Femur (tissue), 1 donor: ENCODE data around the gene LAMB3.
"Not testable (repeated sequence)": the region's sequence is repeated elsewhere in the genome, so short reads cannot be mapped to it uniquely, and the experiment has no call there.

Experiments used
- DNase-seq: peaks from one replicate; pipeline ENCODE4 v3.0.0-alpha.2; 2017

The LAMB3 gene

DNA sequence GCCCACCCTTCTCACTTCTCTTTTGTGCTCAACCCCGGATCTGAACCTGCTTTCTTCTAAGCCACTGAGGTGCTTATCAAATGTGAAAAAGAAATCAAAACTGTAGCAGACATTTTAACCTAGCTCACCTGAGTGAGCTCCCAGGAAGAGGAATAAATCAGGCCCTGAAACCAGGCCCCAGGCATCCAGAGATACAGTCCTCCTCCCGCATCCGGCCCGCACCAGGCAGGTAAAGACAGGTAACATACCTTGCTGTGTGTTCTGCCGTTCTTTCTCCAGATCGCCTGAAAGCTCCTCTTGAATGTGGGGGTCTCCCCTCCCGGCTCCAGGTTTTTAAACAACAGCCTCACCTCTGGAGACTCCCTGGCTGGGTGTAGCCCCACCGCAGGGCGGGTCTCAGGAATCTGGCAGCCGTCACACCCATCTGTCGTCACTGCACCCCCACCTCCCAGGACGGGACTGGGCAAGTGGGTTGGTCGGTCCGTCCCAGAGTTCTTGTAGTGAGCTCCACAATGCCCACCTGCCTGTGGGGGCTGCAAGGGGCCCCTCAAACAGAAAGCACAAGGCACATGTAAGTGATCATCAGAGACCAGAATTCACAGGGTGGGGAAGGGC lies at the start of gene LAMB3:
TSS of gene LAMB3 (minus strand) at position 305 of the 615 bp plus-strand sequence. CDS start 1,481 bp downstream, outside the sequence.
- no peak for DNase-seq

GRCh38 chr1:209700686-209701085 lies 48.5 kb upstream of the LAMB3 start:
- not testable (repeated sequence) for DNase-seq

DNA sequence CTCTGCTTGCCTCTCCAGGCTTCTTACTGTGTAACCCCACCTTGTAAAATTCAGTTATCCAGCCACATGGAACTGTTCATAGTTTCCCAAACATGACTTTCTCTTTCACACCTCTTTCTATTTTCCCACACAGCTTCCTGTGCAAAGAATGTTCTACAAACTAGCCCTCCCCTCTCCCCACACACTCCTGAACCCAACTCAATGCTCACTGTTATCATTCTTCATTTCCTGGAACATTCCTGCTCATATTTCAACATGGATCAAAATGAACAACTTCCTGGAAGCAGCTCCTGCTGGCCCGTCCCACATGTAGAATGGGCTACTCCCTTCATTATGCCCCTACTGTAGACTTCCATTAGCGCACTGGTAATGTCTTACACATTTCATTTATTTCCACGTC lies 44.9 kb upstream of the LAMB3 start:
- DNase-seq = no peak

DNA sequence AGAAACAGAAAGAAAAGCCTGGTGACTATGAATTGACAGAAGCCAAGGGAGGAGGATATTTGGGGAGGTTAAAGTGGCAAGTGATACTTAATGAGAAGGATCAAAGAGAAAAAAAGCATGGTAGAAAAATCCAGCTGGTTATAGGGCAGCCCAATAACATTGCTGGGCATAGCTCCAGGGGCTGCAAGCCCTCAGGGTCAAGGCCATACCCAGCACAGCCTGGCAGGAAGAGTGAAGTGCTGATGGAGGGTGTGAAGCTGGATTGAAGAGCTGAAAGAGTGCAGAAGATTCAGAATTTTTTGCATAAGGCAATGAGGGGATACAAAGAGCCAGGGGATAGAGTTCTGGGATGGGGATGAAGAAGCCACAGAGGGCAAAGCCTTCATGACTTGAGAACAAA lies 44.4 kb upstream of the LAMB3 start:
- DNase-seq = no peak

DNA sequence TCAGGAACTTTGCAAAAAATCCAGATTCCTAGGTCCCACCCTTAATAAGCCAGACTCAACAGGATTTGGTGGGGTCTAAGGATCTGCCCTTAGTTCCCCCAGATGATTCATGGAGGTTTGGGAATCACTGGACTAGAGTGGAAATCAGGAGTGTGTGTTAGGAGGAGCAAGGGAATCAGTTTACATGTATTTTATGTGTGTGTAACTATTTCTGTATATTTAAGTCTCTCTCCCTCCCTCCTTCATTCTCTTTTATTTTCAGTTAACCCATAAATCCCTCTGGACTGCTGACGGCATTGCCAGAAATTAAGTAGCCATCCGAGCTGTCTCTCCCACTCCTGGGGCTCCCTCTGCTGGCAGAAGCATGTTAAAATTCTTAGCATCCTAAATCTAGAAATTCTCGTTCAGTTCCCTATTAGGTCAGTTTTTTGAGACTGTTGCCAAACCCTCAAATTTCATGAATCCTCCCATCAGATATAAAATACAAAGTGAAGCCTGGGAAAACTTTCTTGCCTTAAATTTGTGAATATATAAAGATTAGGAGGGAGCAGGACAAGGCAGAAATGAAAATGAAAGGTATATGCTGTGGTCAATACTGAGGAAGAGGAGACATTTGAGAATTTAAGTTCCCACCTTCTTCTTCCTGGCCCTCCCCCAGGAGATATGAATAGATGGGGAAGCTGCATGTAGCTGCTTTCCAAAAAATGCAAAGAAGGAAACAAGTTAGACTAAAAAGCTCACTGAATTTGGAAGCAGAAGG lies 40.7 kb upstream of the LAMB3 start:
- peak; percentile 83 for DNase-seq

- no peak for DNase-seq
Measured at GRCh38 chr1:209692296-209692695, 40.1 kb upstream of the LAMB3 start.

DNA sequence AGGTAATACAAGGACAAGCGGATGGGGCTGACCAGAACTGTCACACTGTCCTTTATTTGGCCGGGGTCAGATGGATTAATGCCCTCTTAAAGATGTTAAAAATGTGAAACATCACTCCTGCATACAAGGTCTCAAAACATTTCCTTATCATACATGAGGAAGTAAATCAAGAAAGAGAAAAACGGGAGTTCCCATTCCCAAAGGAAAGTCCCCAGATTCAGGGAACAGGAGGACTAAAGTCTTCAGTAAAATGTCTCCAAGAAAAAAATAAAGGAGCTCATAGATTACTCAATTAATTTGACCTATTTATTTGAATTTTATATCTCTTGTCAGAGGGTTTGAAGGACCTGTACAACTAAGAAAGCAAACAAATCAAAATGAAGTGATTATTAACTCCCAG lies 39.0 kb upstream of the LAMB3 start:
- DNase-seq = no peak

DNA sequence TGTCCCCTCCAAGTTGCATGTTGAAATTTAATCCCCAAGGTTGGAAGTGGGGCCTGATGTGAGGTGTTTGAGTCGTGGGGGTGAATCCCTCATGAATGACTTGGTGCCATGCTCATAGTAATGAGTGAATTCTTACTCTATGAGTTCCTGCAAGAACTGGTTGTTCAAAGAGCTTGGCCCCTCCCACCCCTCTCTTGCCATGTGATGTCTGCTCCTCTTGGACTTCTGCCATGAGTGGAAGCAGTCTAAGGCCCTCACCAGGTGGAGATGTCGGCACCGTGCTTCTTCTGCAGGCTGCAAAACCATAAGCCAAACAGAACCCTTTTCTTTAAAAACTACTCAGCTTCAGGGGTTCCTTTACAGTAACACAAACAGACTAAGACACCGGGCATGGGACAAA lies 37.3 kb upstream of the LAMB3 start:
- DNase-seq = no peak

DNA sequence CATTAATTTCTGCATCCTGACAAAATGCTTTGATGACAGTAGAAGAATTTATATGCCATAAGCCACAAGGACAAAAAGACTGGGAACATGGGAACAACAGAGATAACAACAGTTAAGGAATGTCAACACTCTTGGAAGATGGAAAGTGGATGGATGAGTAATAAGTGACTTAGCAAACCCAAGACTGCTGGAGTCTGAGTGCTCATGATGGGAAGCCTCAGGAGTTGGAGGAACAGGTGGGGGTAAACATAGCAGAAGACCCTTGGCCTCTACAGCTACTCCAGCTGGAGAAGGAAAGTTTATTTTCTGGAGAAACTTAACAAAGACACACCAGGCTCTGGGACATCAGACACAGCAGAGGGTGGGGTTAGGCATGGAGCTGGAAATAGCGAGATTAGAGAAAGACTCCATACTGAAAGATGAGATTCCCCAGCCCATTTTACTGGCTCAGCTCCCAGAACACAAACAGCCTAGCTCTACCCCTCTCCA lies 36.6 kb upstream of the LAMB3 start:
- DNase-seq = peak; percentile 42

DNA sequence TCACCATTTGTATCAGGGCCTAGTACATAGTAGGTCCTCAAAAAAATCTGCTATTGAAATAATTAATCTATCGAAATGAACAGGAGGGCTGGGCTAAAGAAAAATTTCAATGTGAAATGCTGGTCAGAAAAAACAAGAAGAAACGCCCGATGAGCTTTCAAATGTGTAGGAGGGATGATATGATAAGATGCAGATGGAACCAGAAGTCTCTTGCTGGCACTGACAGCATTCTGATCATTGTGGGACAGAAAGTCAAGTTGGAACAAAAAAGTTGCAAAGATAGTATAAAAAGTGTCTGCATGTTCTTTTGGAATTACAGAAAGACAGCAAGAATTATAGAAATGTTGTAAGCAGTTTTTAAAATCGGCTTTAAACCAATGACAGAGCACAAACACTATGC lies 34.1 kb upstream of the LAMB3 start:
- DNase-seq = no peak

- no peak for DNase-seq
Measured at GRCh38 chr1:209685821-209686220, 33.6 kb upstream of the LAMB3 start.

DNA sequence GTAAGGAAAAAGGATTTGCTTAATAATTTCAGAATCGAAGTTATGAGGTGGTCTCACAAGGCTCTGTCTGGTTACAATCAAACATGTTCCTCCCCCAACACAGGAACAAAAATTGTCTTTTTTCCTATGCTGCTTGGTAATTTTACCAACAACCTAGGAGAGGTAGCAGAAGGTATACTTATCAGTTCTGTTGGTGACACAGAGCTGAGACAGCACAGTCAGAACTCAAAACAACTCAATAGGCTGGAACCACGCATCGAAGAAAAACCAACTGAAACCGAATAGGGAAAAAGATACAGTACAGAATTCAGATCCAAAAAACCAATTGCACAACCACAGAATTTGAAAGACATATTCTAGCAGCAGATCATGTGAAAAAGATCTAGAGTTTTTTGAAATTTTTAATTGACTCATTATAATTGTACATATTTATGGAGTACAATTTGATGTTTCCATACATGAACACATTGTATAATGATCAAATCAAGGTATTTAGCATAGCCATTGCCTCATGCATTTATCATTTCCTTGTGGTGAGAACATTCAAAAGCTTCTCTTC lies 26.8 kb upstream of the LAMB3 start:
- no peak for DNase-seq

DNA sequence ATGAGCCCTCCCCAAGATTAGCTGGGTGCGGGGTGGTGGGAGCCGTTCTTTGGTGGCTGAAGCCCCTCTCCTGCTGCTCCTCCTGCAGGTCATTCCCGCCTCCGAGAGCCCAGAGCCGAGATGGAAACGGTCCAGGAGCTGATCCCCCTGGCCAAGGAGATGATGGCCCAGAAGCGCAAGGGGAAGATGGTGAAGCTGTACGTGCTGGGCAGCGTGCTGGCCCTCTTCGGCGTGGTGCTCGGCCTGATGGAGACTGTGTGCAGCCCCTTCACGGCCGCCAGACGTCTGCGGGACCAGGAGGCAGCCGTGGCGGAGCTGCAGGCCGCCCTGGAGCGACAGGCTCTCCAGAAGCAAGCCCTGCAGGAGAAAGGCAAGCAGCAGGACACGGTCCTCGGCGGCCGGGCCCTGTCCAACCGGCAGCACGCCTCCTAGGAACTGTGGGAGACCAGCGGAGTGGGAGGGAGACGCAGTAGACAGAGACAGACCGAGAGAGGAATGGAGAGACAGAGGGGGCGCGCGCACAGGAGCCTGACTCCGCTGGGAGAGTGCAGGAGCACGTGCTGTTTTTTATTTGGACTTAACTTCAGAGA lies 23.4 kb upstream of the LAMB3 start:
- DNase-seq = peak; percentile 61

DNA sequence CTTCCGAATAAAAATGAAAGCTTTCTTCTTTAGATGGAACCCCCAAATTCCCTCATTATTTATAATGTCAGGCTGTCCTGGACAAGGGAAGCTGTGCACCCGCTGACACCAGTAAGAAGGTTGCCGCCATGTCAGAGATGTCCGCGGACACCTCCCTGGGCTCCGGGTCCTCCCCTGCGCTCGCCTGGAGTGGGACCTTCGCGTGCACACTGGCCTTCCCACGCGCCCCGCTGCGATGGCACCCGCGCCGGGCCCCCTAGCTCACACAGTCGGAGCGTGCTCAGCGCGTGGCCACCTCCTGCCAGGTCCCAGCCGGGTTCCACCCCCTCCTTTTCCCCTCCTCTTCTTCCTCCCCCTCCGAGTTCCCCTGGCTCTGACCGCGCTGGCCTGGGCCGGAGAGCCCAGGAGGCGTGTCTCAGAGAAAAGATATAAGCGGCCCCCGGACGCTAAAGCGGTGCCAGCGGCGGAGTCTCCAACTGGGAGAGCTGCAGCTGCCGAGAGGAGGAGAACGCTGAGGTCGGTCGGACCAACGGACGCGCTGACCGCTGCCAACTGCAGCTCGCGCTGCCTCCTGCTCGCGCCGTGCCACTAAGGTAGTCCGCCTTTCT lies 22.8 kb upstream of the LAMB3 start, which contains the start of gene G0S2:
TSS of gene G0S2 (plus strand) at position 456 of the 608 bp plus-strand sequence. CDS start 273 bp downstream, outside the sequence.
- DNase-seq = peak; percentile 82

DNA sequence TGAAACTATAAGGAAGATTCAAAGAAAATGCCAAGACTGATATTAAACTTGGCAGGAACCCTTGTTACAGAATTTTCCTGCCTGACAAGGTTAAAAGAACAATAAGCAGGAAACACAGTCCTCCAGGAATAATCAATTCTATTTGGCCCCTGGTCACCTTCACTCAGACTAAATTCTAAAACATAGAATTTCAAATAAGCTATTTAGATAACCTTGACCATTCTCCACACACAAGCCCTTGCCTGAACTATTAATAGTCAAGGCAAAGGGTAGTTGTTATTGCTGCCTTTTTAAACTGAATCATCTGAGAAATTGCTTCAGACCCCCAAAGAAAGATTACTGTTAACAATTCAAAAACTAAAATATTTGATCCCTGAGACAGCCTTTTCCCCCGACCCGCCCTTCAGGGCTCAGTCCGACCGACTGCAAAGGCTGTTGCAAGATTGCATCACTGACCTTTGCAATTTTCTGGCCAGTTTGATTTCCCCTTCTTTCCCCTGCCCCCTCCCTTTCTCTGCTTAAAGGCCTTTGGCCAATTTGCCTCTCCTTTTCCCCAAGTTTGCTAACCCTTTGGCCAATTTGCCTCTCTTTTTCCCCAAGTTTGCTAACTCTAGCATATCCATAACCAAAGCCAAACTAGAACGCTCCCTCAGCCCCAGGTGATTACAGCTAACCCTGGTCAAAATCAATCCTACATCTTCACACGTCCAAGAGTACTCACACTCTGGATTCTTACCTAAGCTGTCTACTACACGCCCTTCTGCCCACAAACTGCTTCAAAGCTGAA lies 21.6 kb upstream of the LAMB3 start:
- no peak for DNase-seq

- no peak for DNase-seq
Measured at GRCh38 chr1:209672705-209673630, 20.7 kb upstream of the LAMB3 start.

DNA sequence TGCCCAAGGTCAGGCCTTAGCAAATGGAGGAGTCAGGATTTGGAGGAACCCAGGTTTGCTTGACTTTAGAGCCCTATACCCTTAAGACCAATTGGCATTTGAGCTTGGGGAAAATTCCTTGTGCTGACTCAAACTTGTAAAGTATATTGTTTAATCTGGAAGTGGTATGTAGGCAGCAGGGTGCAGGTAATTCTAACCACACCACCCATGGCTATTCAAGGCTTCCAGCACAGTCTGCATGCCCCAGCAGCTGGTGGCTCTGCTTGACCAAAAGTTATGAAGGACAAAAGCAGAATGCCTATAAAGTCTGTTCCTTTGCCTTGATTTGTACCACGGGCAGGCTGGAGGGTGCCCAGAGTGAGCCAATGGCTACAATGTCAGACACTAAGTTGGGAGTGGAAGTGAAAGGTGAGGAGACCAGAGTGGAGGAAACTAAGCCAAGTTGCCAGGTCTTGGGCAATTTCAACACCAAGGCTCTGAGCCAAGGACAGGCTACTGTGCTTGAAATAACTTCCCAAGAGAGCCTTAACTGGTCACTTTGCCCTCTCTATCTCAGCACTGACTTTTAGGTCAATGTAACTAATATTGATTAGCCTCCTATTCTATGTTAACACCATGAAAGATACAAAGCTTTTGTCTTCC lies 18.3 kb upstream of the LAMB3 start:
- no peak for DNase-seq

GRCh38 chr1:209667708-209668107 lies 15.5 kb upstream of the LAMB3 start:
- DNase-seq = no peak

GRCh38 chr1:209667103-209667502 lies 14.9 kb upstream of the LAMB3 start:
- DNase-seq = no peak

GRCh38 chr1:209662879-209663327 lies 10.7 kb upstream of the LAMB3 start:
- DNase-seq = no peak

DNA sequence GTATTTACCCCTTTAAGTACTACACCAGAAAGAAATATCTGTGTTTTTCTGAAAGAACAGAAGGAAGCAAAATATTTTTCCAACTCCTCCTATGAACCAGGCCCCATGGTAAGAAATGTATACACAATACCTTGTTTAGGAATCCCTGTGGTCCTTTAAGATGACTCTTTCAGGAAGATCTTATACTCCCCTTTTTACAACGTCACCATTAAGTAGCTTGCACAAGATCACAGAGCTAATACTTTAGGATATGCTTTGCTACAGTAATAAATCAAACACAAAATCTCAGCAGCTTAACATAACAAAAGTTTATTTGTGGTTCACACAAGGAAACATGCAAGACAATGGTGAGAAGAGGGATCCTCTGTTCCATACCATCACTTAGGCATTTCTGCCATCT lies 8.8 kb upstream of the LAMB3 start:
- no peak for DNase-seq
